GM03348 (cell line): Measurements from ENCODE around the gene VDAC1.
"Not testable (repeated sequence)": the region's sequence is repeated elsewhere in the genome, so short reads cannot be mapped to it uniquely, and the experiment has no call there.

Experiments
- DNase-seq: peaks from one replicate; pipeline ENCODE4 v3.0.0; 2012; ENCODE audit warnings: low spot score

Gene VDAC1

DNA sequence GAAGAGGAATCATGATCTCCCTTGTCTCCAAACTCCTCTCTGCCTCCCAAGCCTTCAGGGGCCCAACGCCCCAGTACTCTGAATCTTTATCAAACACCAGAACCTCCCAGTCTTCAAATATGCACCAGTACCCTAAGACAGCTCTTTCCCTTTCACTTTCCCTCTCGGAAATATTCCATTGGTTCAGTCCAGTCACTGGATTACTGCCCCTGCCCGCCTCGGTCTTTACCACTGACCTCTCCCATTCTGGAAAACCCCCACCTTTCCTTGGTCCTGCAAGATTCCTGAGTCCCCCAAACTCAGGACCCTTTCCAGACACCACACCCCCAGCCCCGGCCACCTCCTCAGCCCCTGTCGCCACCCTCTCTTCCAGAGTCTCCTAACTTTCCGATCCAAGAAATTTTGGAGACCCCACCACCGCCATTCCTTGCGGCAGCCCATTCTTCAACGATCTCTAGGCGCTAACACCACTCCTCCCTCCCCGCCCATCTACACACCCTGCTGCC lies 37.0 kb downstream of the VDAC1 start:
- peak; percentile 53 for DNase-seq

DNA sequence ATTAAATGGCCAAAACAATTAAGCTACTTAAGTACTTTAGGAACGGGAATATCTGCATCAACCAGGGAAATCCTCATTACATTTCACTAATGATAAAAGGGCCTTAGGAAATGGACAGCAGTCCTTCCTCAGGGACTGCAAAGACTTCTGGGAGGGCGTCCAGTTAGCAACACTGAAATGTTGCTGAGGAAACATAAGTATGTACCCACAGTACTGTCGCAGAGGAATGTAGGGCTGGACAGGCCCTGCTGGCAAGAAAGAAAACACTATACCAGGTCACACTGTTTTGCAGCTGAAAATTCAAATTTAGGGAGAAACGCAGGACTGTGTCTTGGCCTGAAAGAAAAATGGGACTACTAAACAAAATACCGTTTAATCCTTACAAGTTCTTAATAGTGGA lies 37.7 kb downstream of the VDAC1 start:
- no peak for DNase-seq

DNA sequence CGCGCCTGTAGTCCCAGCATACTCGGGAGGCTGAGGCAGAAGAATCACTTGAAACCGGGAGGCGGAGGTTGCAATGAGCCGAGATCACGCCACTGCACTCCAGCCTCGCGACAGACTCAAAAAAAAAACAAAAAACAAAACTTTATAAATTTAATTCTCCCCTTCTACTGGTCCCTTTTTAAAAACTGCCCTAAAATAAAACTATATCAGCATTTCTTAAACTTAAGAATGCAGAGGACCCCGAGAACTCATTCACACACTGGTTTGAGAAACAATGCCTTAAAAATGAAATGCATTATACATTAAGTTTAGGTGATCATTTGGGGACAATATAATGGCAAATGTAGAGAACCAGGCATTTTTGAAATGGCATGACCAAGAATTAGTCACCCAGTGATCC lies 38.7 kb downstream of the VDAC1 start:
- no peak for DNase-seq

DNA sequence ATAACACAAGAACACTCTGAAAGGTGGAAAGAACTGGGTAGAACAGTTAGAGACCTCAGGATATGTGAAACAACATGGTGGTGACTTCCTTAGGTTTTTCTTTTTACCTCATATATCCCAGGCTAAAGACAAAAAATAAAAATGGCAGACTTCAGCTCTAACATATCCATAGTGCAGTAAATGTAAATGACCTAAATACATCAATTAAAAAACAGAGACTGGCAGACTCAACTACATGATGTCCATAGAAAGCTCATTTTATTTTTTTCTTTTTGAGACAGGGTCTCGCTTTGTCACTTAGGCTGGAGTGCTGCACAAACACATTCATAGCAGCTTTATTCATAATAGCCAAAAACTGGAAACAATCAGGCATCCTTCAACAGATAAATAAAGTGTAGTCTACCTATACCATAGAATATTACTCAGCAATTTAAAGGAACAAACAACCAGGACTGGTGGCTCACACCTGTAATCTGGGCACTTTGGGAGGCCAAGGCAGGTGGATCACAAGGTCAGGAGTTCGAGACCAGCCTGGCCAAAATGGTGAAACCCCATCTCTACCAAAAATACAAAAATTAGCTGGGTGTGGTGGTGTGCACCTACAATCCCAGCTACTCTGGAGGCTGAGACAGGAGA lies 41.2 kb downstream of the VDAC1 start:
- no peak for DNase-seq

DNA sequence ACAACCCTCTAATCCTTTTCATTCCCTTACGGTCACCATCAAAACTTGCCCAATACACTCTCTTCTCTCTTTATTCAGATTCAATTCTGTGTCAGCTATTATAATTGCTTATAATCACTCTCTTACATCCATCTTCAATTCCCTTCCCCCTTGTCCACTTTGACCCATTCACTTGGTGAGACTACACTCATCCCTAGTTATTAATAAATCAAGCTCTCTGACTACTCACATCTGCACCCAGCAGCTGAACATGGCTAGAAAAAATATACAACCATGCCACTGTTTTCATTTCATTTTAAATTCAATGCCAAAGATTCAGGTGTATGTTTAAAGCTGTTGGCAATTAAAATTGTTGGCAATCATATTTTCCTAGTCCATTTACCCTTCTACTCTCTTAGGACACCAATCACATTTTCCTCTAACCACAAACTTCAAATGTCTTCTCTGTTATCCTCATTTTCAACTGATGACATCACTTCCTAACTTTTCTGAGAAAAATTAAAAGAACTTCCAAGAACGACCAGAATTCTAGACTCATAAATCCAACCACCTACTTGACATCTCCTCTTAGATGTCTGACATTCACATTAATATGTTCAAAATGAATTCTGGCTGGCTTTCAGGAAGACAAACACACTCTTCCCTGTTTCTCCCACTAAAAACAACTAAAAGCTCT lies 41.8 kb downstream of the VDAC1 start:
- peak; percentile 52 for DNase-seq

DNA sequence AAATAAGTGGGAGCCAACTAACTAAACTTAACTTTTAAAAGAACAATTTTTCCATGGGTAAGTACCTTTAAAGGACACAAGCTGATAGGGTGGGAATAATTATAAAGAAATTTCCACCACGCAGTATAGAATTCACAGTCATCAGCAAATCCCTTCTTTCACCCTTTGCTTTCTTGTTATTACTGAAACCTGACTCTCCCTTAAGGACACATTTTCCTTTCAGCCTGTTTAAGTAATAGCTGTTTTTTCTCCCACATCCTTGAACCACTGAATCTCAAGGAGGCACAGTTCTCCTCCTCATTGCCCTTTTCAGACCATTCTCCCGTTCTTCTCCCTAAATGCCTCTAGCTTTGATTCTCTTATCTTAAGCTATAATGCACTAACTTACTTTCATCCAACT lies 42.6 kb downstream of the VDAC1 start:
- no peak for DNase-seq

DNA sequence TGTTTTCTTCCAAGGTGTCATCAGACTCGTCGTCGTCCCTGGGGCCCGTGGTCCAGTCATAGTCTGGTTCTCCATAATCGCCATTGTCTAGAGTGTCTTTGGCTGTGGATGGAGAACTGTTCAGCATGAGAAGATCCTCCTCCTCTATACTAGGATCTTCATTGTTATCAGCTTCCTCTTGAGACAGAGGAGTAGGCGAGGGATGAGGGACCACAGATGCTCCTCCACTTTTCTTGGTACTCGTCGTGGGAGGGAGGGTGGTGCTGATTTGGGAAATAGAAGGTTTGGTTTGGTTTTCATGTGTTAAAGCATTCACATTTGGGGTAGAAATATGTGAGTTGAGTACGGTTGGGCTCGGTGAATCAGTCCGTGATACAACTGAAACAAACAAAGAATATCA lies 45.1 kb downstream of the VDAC1 start:
- DNase-seq = no peak

DNA sequence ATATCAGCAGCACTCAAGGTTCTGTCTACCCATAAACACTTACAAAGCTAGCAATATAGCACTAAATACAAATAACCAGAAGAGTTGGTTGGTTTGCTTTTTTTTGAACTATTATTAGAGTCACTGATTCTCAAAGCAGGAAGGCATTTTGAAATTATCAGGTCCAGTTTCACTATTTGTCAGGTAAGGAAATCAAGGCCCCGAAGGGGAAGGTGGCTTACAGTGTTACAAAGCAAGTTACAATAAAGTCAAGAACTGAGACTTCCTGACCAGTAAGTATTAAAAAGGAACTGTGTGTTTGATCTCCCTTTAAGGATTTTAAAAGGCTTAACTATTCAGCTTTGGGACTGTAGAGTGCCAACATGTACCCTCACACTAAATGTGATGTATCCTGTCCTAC lies 47.2 kb downstream of the VDAC1 start:
- DNase-seq = no peak

DNA sequence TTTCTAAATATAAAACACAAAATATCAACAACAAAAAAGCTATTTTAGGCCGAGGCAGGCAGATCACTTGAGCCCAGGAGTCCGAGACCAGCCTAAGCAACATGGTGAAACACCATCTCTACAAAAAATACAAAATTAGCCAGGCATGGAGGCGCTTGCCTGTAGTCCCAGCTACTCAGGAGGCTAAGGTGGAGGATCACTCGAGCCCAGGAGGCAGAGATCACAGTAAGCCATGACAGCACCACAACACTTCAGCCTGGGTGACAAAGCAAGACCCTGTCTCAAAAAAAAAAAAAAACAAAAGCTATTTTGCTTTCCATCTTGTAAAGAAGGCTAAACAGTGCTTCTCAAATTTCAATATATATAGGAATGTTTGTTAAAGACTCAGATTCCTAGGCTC lies 47.7 kb downstream of the VDAC1 start:
- DNase-seq = no peak

DNA sequence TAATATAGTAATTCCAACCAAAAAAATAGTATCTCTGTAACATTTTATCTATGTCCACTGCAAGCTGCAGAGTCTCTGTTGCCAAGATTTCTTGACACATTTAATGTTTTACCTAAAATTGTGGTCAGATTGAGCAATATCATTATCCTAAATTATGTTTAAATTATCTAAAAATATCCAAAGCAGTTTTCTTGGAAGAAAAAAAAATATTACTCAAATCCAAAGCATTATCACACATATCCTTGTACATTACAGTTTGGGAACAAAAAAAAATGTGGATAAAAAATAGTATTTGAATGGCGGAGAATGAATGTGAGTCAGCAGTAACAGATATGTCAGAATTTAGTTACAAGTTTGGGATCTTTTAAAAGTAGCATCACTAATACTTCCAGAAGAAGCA lies 48.6 kb downstream of the VDAC1 start:
- not testable (repeated sequence) for DNase-seq

DNA sequence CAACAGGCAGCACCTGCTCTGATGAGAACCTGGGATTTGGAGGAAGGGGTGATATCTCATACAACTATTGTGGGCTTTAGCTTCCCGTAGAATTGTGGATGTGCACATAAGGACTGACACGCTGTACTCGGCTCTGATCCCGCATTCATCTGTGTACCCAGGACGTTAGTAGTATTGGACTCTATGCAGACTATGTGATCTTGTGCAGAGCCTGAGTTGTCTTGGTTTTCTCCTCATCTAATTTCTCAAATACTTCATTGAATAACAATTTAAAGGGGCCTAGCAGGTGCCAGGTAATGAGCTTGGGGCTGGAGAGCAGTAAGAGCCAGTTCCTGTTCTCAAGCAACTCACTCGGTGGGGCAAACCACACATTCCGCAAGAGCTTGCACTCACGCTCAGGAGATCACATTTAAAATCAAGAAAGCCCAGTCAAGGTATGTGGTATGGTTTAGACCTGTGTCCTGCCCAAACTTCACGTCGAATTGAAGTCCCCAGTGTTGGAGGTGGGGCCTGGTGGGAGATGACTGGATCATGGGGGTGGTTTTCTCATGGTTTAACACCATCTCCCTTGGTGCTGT lies 51.1 kb downstream of the VDAC1 start:
- no peak for DNase-seq

DNA sequence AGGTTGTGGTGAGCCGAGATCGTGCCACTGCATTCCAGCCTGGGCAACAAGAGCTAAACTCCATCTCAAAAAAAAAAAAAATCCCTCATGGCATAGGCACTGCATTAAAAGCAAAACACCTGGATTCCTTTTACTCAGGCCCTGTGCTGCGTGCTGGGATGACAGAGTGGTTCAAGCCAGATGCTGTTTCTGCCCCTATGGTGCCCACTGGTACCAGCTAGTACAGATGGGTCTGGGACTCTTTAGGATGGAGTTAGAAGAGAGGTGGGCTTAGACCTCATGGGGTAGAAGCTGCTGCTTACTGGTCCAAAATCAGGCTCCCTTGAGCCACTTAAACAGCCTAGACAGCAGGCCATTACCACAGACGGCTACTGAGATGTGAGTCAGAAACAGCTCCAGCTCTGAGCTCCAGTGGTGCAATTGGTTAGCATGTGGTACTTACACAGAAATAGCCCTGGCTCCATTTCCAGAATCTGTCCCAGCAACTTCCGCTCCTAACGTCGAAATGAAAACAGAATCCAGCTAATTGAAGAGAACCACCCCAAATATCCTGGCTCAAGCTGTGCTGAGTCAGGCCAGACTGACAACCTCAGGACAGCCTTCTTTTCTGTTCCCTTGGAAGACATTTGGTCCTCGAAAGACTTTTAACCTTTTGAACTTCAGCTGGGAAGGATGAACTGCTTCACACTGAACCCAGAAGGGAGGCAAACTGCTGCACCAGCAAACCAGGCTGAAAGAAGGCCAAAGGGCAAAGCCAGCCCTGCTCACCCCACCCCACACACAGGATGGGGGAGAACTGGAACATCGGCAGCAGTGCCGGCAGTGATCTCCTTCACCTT lies 51.8 kb downstream of the VDAC1 start:
- peak; percentile 88 for DNase-seq

DNA sequence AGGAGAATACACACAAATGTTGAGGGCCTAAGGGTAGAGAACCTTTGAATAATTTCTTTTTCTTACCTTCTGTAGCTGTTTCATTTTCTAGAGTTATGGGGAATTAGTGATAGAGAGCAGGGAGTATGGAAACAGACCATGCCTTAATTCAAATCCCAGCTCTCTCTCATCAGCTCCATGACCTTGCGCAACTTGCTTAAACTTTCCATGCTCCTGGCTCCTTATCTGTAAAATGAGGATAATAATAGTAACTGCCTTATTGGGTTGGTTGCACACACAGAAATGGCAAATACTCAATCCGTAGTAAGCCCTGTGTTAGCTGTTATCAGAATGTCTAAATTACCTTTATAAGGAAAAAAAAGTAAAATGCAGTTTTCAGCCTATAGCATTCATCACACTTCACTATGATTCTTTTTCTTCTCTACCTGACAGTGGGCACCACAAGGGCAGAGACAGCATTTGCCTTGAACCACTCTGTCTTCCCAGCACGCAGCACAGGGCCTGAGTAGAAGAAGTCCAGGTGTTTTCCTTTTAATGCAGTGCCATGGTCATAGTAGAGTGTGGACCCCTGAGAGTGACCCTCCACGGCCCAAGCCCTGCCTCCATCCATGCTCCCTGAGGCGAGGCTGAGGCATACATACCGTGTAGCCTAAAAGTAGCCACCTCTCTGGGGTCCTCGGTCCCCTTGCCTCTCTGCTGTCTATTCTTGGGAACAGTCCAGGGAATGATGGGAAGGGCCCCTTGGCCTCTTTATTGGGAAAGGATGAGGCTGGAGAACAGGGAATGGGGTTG lies 53.8 kb downstream of the VDAC1 start:
- DNase-seq = no peak

DNA sequence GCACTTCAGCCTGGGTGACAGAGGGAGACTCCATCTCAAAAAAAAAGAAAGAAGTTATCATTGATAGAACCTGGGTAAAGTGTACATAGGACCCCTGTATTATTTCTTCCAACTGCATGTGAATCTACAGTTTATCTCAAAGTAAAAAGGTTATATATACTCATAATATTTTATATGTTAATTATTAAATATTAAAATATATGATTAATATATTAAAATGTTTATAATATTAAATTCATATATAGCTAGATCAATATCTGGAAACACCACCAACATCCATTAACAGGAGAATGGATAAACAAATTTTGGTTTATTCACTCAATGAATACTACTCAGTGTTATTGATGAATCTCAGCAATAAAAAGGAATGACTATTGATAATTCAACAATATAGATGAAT lies 56.1 kb downstream of the VDAC1 start:
- DNase-seq = no peak

DNA sequence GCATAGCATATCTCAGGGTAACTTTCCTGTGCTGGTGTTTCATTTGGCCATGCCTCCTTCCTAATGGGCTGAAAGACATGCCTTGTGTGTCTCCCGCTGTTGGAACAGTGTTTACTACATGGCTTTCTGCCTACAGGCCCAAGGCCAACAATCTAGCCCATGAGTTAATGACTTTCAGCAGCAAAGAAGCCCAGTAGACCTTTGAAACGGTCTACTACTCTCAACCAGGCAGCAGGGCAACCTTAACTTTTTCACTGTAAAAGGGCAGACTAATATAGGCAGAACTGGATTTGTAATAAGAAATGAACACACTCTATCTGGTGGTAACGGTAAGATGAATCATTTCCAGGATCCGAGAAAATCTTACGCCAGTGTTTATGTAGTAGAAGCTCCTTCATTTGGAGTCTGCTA lies 57.3 kb downstream of the VDAC1 start:
- DNase-seq = no peak

DNA sequence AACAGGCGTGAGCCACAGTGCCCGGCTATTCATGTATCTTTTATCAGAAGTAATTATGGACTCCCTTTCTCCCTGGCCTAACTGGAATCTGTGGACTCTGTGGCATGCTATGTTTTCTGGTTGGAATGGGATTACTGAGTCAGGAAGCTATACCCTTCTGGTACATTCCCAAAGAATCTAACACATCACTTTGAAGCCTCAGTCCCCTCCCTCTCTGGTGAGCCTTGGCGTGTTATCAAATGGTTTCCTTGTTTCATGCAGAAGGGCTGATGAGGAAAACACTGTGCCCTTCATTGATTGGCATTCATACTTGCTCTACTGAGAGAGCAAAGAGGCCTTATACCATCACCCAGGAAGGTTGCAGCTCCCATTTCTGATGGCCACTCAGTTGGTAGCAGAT lies 59.2 kb downstream of the VDAC1 start:
- no peak for DNase-seq

DNA sequence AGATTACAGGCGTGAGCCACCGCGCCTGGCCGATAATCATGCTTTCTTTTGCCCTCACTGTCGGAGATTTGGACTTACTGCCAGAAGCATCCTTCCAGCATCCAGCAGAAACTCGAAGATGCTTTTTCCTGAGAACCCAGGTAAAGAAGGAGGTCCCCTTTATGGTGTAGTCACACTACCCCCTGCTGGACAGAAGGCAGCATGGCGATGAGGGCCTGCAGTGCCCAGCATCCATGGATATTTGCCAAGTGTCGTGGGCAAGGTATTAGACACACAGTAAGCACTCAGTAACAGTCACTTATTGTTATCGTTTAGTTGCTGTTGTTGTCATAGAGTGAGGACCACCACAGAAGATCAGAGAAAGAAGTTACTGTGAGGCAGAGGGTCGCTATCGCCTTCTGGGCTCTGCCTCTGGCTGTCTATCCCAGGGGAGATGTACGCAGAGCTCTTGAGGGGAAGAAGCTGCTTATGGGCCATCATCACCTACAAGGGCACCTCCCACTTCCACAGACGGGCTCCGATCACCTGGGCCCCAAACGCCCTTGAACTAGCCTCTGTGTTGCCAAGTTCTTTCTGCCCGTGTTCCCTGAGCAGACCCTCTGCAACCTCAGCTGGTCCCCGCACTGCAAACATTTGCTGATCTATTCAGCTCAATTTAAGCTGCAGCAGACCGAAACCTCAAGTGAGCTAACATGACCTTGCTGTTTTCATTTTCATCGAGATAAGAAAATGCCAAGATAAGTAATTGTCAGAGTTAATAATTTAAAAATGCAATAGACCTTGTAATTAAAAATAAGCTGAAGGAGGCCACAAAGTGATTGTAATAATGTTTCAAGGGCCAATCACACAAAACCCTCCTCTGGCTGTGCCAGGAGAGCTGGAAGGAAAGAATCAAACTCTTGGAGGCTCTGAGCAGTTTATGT lies 60.3 kb downstream of the VDAC1 start:
- peak; percentile 63 for DNase-seq

DNA sequence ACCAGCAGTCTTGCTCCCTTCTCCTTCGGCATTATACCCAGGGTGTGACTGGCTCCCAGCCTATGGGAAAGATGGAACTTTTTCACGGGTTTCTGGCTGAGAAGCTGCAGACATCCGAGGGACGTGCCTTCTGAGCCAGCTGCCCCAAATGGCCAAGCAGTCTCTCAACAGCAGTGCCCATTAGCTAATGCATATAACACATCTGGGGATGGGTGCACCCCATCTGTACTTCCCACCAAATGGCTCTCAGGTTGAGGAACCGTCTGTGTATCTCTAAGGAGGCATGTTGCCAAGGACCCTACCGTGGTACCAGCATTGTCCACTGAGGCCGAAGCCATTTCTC lies 61.3 kb downstream of the VDAC1 start:
- no peak for DNase-seq

DNA sequence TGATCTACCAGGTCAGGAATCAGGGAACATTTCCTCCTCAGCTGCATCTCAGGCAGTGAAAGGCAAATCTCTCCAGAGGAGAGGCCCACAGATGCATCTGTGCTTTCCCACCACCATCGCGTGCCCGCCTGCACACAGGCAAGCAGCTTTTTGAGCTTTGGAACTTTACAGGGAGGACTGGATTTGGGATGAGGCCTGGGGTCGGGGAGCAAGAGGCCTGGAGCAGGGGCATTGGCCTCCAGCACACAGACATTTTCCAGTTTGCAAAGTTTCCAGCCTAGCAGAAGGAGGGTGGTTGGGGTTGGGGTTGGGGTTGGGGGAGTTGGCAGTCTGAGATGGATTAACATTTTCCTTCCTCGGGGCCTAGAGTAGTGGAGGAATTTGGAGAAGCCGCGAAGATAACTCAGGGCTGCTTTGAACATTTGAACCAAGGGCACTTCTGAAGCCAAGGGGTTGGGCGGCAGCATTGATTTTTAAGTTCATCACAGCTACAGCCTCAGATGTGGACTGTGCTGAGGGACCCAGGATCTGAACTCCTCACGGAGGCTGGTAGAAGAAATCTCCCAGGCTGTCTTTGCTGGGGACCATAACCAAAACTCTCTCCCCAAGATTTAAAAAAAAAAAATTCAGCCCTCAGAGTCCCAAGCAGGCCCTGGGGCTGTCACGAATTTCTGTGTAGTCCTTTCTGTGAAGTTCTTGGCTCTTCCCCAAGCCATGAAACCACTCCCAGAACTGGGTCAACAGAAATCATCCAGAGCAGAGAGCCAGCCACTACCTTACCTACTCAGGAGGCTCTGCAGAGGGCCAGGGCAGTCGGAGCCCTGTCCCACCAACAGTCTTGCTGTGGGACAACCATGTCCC lies 61.9 kb downstream of the VDAC1 start:
- no peak for DNase-seq
